Hematopoietic multipotent progenitor cell treated with erythropoietin and hydrocortisone succinate and interleukin-3 and kit ligand, for 15 days (in vitro differentiated cells): Measurements from ENCODE around the gene ZNF423.

ENCODE experiments used
- DNase-seq: peaks from one replicate; pipeline ENCODE4 v3.0.0-alpha.2; 2015; ENCODE audit warnings: low spot score

Gene ZNF423

DNA sequence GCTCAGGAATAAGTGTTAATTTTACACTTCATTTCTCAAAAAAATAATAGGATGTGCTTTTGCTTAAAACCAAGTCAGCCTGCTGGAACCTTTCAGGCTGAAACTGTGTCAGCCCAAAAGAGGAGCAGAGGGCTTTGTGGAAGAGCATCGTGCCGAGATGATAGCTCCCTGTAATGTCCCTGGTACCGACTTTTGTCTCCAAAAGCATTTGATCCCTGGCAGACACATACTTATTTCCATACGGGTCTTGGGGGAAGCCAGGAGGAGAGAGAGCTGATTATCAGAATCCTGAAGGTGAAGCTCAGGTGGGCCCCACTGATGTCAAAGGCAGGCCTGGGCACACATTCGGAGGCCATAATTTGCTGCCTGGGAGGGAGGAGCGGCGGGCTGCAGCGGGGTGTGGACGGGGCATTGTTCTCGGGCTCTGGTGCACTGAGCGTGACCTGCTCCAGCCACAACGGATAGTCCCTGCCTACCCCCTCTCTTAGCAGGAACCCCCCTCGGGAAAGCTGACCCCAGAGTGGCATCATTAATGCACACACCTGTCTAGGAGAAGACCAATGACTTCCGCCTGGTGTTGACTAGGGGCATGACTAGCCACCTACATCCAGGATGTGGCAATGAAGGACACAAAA is 326.4 kb downstream of the ZNF423 start:
- no peak for DNase-seq

DNA sequence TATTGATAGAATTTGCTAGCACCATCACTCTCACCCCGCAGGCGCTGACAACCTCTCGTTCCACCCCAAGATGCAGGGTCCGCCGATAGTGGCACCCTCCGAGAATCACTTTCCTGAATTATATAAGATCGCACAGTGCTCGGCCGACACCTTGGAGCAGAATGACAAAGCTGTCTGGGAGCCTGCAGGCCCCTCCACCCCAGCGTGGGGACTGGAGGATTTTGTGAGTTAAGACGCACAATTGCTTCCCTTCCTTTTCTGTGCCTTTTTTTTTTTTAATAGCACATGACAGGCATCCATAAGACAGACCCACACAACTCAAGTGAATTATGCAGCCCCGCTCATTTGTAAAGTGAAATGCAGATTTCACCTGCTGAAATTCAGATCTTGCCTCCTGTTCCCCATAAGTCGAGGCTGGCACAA is 327.0 kb downstream of the ZNF423 start:
- no peak for DNase-seq

DNA sequence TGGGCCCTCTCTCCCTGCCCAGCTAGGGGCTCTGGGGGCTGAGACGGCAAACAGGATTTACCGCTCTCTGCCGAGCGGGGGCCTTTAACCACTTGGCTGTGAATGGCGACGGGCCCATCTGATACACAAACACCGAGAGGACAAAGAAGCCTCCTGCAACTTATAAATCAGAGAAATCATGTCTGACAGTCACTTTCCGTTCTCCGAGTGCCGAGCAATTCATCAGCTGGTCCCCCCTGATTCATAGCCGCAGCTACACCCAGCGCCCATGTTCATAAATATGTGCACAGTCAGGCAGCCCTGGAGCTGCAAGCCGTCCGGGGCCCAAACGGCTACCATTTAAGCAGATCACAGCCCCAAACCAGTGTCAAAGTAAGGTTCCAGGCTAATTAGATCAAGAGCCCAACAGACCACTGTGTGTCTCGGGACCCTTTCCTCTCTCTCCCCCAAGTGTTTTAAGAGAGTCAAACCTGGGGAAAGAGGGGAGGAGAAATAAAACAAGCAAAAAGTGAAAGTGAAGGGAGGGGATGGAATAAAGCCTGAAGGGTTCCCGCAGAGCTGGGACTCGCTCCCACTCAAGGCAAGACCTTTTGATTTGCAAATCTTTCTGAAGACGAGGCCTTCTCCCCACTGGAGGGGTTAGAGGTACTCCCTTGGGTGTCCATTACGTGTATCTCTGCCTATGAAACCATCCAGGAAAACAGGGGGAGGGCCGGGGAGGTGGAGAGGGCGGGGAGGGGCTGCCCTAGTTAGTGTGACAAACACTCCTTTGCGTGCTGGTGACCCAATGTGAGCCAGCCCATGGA is 327.6 kb downstream of the ZNF423 start:
- no peak for DNase-seq

DNA sequence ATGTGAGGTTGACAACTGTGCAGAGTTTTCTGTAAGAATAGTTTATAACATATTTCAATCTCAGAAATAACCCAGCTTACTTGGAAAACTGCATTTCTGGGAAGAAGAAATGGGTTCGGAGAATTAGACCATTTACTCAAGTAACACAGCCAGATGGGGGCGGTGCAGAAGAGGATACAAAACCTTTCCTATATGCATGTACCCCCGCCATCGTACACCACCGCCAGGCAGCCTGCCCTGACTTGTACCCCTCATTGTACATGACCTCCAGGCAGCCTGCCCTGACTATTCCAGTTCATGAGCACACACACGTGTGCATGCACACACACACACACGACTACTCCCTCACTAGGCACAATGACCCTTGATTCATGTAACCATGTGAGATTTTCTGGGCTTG is 328.3 kb downstream of the ZNF423 start:
- DNase-seq = no peak

DNA sequence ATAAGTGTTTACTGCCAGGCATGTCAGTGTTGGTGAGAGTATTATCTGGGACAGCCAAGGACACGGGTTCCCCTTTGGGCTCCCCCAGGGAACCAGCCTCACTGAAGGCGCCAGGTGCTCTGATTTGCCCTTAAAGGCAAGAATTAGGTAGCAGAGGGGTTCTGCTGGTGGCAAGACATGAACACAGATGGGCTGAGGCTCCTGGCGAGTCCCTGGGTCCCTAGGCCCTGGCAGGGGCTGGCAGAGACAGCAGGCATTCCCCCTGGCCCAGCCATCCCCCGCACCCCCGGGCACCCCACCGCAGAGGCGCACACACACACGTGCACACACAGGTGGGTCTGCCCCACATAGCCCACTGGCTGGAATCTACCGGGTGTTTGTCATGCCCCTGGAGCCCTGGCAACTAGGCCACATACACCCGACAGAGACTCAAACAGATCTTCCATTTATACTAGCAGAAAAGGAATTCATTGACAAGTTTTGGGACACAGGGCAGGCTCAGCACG is 329.0 kb downstream of the ZNF423 start:
- DNase-seq = no peak

DNA sequence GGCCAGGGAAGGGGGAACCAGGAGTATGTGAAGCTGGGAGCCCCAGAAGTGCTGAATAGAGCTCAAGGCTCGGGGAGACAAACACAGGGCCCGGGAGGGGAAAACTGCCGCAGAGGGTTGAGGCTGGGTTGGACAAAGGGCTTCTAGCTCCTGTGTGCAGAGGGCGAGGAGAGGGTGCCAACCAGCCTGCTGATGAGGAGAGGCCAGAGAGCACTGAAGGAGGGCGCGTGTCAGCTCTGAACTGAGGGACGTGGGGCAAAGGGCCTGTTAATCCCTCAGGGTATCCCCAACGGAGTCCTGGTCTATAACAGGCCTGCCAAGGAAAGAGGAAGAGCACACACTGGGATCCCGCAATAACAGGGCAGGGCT is 331.0 kb downstream of the ZNF423 start:
- no peak for DNase-seq

DNA sequence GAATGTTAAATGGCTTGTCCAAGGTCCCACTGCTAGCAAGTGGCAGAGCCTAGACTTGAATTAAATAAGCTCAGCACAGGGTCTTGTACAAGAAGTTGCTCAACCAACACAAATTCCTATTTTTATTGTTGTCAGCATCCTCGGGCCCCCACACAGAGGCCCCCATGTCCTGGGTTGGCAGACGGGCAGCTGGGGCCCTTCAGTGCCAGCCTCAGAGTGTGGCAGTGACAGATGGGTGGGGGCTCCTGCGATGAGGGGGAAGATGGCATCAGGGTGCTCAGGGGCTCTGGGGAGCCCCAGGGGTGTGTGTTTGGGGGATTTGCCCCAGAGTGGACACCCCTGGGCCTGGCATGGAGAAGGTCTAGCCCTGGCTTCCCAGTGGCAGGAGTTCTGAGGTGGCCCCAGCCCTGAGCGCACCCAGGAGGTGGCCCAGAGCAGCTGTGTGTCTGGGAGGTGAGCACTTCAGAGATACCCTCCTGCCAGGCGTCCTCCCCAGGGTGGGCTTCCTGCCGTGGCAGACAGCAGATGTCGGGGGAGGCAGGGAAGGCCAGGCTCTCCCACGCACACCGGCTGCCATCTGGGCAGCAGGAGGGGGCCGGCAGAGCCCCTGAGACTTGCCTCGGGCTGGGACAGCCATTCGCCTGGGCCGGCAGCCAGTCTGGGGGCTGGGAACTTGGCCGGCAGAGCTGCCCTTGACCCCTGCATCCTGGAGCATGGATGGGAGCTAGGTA is 331.5 kb downstream of the ZNF423 start:
- no peak for DNase-seq

DNA sequence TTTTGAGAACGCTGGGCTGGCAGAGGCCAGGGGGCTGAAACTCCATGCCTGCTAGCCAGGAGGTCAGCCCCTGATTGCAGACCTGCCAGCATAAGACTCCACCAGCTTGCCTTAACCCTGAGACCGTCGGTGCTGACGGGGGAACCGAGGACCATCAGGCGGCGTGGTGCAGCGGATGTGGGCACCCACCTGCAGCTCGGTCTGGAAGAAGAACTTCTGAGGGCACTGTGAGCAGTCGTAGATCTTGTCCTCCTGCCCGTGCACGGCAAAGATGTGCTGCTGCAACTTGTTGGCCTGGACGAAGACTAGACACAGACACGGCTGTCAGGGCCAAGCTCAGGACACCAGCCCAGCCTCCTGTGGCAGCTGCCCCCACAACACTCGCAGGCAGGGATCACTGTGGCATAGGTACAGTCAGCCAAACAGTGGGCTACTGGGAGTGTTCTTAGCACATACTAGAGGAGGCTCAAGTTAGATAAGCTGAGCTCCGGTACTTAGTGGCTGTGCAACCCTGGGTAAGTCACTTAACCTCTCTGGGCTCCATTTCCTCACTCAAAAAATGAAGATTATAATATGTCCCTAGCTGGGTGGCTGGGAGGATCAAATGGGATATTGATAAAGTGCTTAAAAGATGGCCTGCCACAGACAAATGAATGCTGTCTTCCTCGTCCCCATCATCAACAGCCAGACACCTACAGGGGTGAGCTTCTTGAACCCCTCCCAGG is 332.3 kb downstream of the ZNF423 start:
- DNase-seq = no peak

DNA sequence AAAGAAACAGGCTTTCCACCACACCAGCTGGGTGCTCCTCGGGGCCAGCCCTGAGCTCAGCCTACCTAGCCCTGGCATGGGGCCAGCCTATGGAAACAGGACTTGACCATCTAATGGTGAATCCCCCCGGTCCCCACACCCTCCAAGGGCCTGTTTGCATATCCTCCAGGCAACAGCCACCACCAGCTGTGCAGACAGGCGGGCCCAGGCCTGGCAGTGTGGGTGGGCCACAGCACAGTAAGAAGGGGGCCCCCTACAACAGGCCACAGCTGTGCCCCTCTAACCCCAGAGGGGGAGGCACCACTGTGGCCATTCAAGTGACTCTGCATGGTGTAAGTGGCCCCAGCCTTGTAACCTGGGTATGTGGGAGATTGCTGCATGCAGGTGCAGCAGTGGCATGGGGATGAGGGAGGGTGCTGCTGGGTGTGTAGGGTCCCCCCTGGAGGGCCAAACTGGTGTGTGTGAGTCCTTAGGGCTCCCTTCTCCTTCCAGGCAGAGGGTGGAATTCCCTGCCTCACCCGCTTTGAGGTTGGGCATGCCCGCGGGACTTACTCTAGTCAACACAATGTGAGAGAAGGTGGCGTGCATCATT is 334.1 kb downstream of the ZNF423 start:
- DNase-seq = no peak

DNA sequence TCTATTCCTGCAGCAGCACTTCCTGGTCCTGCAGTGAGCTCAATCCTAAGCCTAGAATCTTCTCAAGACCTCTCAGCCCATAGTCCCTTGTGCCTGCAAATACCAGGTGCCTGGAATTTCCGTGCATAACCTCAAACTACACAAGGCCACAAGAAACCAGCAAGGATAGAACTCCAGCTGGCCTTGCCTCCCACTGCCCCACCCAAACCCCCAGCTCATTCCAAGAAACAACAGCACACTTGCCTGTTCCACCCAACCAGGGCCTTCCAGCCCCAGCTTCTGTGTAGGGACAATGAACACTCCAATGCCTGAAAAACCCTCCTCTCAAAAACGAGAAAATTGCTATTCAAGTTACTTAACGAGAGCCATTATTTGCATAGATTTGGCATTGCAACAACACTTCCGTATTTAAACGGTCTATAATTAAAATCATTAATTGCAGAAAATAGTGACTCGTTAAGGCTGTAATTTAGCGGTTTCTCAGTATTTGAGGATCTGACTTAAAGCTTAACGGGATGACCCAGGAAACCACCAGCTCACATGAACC is 335.3 kb downstream of the ZNF423 start:
- DNase-seq = no peak

DNA sequence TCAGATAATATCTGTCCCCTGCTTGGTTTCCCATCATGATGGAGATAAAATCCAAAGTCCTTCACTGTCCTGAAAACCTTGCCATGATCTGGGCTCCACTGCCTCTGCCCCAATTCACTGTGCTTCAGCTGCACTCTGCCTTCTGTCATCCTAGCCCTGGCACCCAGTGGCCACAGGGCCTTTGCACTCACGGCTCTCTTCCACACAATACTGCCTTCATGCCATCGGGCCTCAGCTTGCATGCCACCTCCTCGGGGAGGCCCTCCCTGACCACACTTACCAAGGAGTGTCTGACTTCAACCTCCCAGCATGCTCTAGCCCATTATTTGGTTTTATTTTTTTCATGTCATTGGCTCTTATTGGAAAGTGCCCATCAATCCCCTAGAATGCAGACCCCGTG is 336.2 kb downstream of the ZNF423 start:
- DNase-seq = no peak

DNA sequence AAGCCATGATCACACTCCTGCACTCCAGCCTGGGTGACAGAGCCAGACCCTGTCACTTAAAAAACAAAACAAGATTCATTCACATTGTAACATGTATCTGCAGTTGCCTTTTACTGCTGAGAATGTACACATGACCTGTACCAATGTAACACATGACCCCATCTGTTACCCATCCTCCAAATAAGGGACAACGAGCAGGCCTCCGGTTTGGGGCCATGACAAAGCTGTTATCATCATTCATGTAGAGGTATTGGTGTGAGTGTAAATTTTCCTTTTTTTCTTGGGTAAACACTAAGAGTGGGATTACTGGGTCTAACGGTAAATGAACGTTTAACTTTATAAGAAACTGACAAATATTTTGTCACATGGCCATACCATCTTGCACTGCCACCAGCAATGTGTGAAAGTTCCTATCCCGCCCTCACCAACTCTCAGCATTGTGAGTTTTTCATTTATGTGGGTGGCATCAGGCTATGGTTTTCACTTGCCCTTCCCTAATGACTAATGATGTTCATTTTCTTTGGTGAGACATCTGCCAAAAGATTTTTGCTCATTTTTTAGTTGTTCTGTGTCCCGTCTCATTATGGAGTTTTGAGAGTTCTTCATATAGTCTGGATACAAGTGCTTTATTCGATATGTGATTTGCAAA is 336.8 kb downstream of the ZNF423 start:
- DNase-seq = no peak

DNA sequence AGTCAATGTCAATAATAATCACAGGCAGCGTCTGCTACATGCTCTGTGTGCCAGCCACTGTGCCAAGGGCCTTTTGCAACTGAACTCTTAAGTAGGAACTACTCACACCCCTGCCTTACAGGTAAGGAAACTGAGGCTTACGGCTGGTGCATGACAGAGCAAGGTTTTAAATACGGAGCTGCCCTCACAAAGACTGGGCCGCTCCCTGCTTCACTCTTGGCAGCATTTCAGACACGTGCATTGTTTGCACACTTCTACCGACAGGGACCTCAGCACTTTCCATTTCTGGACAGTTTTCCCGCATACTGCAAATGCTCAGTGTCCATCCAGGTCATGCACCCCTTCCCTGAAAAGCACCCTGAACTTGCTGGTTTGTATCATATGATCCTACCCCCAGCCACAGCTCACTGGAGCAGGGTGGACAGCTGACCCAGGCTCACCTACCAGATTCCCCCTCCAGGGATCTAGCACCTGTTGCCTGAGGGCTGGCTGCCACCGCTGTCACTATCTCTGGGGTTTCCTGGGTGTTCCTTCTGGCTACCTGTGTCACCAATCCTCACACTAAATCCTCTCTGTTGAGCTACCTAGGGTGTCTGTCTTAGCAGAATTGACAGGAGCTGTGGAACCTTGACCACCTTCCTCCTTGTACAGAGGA is 339.4 kb downstream of the ZNF423 start:
- DNase-seq = no peak

DNA sequence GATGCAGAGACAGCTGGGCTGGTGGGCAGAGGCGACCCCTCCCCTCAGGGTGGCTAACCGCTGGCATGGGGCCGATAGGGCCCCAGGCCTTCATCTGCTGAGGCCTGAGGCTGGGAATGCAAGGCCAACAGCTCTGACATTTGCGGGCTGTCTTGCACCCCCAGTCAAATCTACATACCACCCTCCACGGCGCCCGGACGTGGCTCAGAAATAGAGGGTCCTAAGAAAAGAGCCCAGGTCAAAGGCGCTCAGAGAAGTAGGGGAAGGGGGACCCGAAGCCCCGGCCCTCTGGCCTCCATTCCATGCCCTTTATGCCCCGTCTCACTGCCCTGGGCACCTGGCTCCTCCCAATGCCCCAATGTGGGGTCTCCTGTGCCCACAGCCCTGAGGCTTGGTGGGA is 340.1 kb downstream of the ZNF423 start:
- DNase-seq = no peak

DNA sequence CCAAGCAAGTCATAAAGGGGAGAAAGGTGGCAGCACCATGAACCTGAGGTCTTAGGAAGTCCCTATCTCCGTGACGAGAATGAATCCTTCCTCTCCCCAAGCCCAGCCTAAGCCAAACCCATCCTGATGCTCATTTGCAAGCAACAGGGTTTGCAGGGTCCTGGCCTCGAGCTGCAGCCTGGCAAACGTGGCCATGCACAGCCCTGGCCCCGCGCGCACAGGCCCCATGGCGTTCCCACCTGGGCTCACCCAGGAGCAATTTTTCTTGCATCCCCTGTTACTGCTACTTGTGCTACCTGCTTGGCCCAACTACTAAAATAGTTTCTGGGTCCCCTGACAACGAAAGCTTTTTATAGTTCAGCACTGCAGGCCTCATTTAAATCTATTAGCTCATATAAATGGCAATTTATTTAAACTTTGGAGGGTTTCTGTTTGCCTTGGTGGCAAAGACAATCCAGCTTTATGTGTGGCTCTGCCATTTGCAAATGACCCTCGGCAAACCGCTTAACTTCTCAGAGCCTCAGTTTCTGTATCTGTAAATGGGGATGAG is 340.8 kb downstream of the ZNF423 start:
- DNase-seq = no peak

DNA sequence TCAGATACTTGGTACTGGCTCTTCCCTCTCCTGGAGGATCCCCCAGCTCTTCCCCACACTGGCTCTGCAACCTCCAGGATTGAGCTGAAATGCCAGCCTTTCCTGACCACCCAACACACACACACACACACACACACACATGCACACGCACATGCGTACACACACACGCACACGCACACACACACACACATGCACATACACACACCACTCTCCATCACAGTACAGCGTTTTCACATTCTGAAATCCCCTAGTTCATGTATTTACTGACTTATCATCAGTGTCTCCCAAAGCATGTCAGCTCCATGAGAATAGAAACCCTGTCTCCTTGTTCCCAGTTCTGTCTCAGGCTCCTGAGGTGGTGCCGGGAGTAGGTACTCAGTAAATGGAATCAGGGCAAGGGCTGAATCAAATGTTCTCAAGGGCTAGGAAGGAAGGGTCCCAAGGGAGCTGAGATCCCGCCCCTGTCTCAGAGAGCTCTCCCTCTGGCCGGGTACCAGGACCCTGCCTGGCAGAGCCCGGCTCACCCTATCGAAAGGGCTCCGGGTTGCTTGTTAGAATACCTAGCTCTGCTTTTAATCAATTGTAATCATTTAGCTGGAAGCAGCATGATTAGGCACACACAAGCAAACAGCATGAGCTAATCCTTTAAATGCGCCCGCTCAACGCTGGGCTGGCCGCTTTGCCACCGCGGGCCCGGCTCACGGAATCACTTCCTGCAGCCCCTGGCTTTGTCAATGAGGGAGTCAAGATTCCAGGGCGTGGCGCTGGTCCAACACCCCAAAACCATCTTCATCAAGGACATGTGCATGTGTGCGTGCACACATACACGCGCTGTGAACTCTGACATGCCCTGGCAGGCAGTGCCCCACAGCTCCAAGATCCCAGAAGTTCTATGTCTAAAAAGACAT is 341.6 kb downstream of the ZNF423 start:
- DNase-seq = no peak

DNA sequence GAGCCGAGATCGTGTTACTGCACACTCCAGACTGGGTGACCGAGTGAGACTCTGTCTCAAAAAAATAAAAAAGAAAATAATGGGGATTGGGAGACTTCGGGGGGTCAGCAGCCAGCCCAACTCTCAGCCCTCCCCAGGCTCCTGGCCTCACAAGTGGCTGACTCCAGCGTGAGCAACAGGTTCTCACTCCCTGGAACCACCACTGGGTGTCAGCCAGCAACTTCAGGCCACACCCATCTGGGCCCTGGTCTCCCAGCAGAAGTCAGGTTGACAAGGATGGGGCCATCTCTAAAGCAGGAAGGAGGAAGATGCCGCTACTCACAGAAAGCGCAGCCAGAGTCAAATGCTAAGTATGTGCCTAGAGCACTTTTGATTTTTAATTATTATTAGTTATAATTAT is 342.9 kb downstream of the ZNF423 start:
- DNase-seq = no peak

DNA sequence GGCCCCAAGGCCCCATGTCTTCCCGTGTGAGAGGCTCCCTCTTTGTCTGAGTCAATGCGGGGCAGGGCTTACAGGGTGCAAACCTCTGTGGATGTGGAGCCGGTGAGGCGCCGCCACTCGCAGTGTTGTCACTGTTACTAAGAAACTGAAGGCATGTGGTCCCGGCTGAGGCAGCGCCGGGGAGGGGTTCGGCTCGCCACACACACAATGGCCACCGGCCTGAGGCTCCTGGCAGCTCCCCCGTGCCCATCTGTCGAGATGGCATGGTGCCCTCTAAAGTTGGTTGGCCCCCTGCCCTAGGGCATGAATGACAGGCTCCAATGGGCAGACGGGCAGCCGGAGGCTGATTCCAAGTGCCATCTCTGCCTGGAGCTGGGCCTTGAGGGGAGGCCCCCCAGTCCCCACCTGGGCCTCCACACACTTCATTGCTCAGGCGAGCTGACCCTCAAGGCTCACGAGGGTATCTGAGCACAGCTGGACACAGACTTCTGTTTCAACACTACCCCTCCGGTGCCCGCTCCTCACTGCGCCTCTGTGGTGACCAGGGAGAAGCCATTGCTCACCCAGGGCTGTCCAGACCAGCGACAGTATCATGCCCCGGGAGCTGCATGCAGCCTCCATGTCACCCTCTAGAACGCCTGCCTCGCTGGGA is 345.1 kb downstream of the ZNF423 start:
- DNase-seq = no peak

DNA sequence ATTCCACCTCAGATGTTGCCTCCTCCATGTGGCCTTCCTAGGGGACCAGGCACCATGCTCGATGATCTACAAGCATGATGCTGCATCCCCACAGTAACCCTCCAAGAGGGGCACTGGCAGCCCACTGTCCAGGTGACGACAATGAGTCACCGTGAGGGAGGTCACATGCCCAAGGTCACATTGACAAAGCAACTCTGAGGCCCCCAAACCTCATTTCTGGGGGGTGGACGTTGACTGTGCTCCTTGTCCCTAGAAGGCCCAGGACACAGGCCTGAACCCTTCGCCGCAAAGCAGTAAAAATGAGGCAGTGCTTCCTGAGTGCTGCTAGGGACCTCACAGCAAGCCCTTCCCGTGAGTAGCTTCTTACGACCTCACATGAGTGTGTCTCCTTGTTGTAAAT is 345.8 kb downstream of the ZNF423 start:
- DNase-seq = no peak
